ENCODE results near the gene DCUN1D3. TPM values are rescaled to one million over a fixed set of nuclear protein-coding genes. Genes with fewer than 3 reads are reported as not detected.

DCUN1D3 gene
- total RNA-seq, 1 experiment from 2014 or later: 16.1 TPM

GRCh38 chr16:20937736-20938135, 37.6 kb upstream of the DCUN1D3 start:
- H3K27ac Mint-ChIP-seq: no peak overlapping the region
- Histone ChIP-seq H3K9ac (ENCODE audit: extremely low read depth, insufficient read length, low read length) (no peak overlapping the region), H3K14ac (ENCODE audit: insufficient read depth, low read length) (no peak overlapping the region), H3K23me2 (ENCODE audit: insufficient read length, low read depth, low read length, poor library complexity, severe bottlenecking) (no peaks in the 10 kb centered on the region), H3K4me2 (ENCODE audit: insufficient read depth, insufficient read length, low read length) (no peak overlapping the region), H3K27ac (ENCODE audit: insufficient read length, low read depth, low read length) (no peak overlapping the region), H3K23ac (ENCODE audit: insufficient read length, low read depth, low read length) (no peak overlapping the region), H4K20me1 (ENCODE audit: control insufficient read depth, insufficient read depth, insufficient read length) (no peaks in the 10 kb centered on the region), H3K4me1 (ENCODE audit: insufficient read depth, low read length) (no peaks in the 10 kb centered on the region), H3K56ac (ENCODE audit: insufficient read length, low read depth, low read length) (no peak overlapping the region), H4K5ac (ENCODE audit: insufficient read length, low read depth, low read length) (no peak overlapping the region), H4K91ac (ENCODE audit: insufficient read length, low read depth, low read length) (no peak overlapping the region), H3K79me1 (ENCODE audit: insufficient read depth, low read depth, low read length, poor library complexity, severe bottlenecking) (no peaks in the 10 kb centered on the region), H2BK15ac (ENCODE audit: low read depth, low read length) (no peak overlapping the region), H2BK20ac (ENCODE audit: low read depth, low read length, poor library complexity, severe bottlenecking) (no peak overlapping the region), H3T11ph (ENCODE audit: low read length) (no peak overlapping the region), H2AK5ac (ENCODE audit: insufficient read length, low read length) (no peak overlapping the region), H3K9me3 (ENCODE audit: control insufficient read depth, low read depth, low read length) (no peaks in the 10 kb centered on the region), H4K8ac (replicated peaks; ENCODE audit: insufficient read length, low read depth, low read length) (no peak overlapping the region), H3K27me3 (ENCODE audit: insufficient read depth, low read length) (no peaks in the 10 kb centered on the region), H3K79me2 (ENCODE audit: insufficient read depth, low read length) (no peaks in the 10 kb centered on the region), H2BK5ac (ENCODE audit: insufficient read length, low read length) (no peak overlapping the region), H2BK12ac (ENCODE audit: insufficient read length, low read depth, low read length) (no peak overlapping the region), H3K4ac (ENCODE audit: low read depth, low read length) (no peak overlapping the region), H2BK120ac (ENCODE audit: low read depth, low read length, poor library complexity, severe bottlenecking) (no peak overlapping the region), H3K18ac (ENCODE audit: insufficient read length, low read depth, low read length) (no peak overlapping the region), H2AFZ (ENCODE audit: low read length) (no peak overlapping the region)
- no peaks in the 10 kb centered on the region for H3K36me3 Mint-ChIP-seq (ENCODE audit: insufficient read depth in 1 of 3, low read depth in 3 of 3)
- H3K4me1 Mint-ChIP-seq: peaks cover 0 to 6% of the 10 kb centered on the region in 2 experiments; a peak in 1 of 4 replicates
- no peaks in the 10 kb centered on the region for H3K27me3 Mint-ChIP-seq (ENCODE audit: low read depth)
- no CpG with 5 or more reads among the region's 6 CpGs for WGBS (ENCODE audit: extremely low coverage, insufficient read length, low lambda C conversion rate)
- H3K4me3 Mint-ChIP-seq: no peak overlapping the region
- TF ChIP-seq CTCF (conservative IDR thresholded peaks at IDR 0.05): no peak
- DNase-seq: no peak
- no peaks in the 10 kb centered on the region for H3K9me3 Mint-ChIP-seq
